Measurements from ENCODE around the gene DSN1. TPM values are rescaled to one million over a fixed set of nuclear protein-coding genes. Genes with fewer than 3 reads are reported as not detected.

Gene DSN1
- total RNA-seq, 1 experiment from 2014 or later = 27.2 TPM

GRCh38 chr20:36821964-36822437 lies 48.4 kb upstream of the DSN1 start:
- peak; percentile 63; the same call in 1 of the 2 replicates for ATAC-seq

GRCh38 chr20:36820928-36821327 lies 47.4 kb upstream of the DSN1 start:
- BruUV-seq (replicated peaks) = no TSS peak
- no peak for TF ChIP-seq CTCF (IDR thresholded peaks at IDR 0.05)
- no peak for TF ChIP-seq POLR2AphosphoS5 (IDR thresholded peaks at IDR 0.05; ENCODE audit: low read depth, low read length)
- no peak for TF ChIP-seq SIN3A (IDR thresholded peaks at IDR 0.05; ENCODE audit: borderline replicate concordance, insufficient read depth, low read depth, low read length)
- no peak for TF ChIP-seq TCF7L2 (IDR thresholded peaks at IDR 0.05; ENCODE audit: low read depth, low read length)
- no peak for TF ChIP-seq REST (IDR thresholded peaks at IDR 0.05; ENCODE audit: insufficient read depth in 1 of 2, low read depth in 2 of 2, low read length in 1 of 2)
- in situ Hi-C loops (cut with HindIII; ENCODE audit: low pct_unique_long_range_greater_than_20kb, low sequenced_read_pairs) = no loop called here
- intact Hi-C loops (cut with micrococcal nuclease; ENCODE audit: unreplicated experiment) = no loop called here
- no peak for ATAC-seq
- H3K4me1 ChIP-seq (ENCODE audit: control insufficient read depth, insufficient read depth, low read length) = no peaks in the 10 kb centered on the region
- CTCF ChIA-PET = no interaction called here
- DNase-seq (ENCODE audit: low read depth, low spot score) = no peak
- 0 out of 2 replicates have a peak, but pooled peaks cover 2% of the 10 kb centered on the region for H3K36me3 ChIP-seq (ENCODE audit: control insufficient read depth, insufficient read depth, low read length)
- H3K9me3 ChIP-seq (ENCODE audit: control insufficient read depth, insufficient read depth, low read depth, low read length) = no peaks in the 10 kb centered on the region
- no peaks in the 10 kb centered on the region for H3K27me3 ChIP-seq (ENCODE audit: control insufficient read depth, insufficient read depth, low read length)
- no peak overlapping the region for H3K4me3 ChIP-seq (ENCODE audit: low read depth in 2 of 2, low read length in 2 of 2)
- POLR2A ChIA-PET = no interaction called here
- H3K27ac ChIP-seq (ENCODE audit: low read length) = no peak overlapping the region

More at GRCh38 chr20:36821964-36822437, 48.4 kb upstream of the DSN1 start:
- intact Hi-C loops (cut with micrococcal nuclease; ENCODE audit: unreplicated experiment) (no loop called here), in situ Hi-C loops (cut with HindIII; ENCODE audit: low pct_unique_long_range_greater_than_20kb, low sequenced_read_pairs) (no loop called here)
- H3K4me1 ChIP-seq (ENCODE audit: control insufficient read depth, insufficient read depth, low read length) = no peaks in the 10 kb centered on the region
- H3K27me3 ChIP-seq (ENCODE audit: control insufficient read depth, insufficient read depth, low read length) = no peaks in the 10 kb centered on the region
- TF ChIP-seq CTCF (IDR thresholded peaks at IDR 0.05) (no peak), POLR2AphosphoS5 (IDR thresholded peaks at IDR 0.05; ENCODE audit: low read depth, low read length) (no peak), SIN3A (IDR thresholded peaks at IDR 0.05; ENCODE audit: borderline replicate concordance, insufficient read depth, low read depth, low read length) (no peak), REST (IDR thresholded peaks at IDR 0.05; ENCODE audit: insufficient read depth in 1 of 2, low read depth in 2 of 2, low read length in 1 of 2) (no peak), TCF7L2 (IDR thresholded peaks at IDR 0.05; ENCODE audit: low read depth, low read length) (no peak)
- H3K9me3 ChIP-seq (ENCODE audit: control insufficient read depth, insufficient read depth, low read depth, low read length) = no peaks in the 10 kb centered on the region
- no peak overlapping the region for H3K4me3 ChIP-seq (ENCODE audit: low read depth in 2 of 2, low read length in 2 of 2)
- ChIA-PET CTCF (interaction anchor here (0.6 to 0.7 kb wide), 2 partner anchors 14 to 29 kb away, joined by 3 read pairs; no protein-coding TSS in a partner anchor), POLR2A (no interaction called here)
- H3K27ac ChIP-seq (ENCODE audit: low read length) = no peak overlapping the region
- no peaks in the 10 kb centered on the region for H3K36me3 ChIP-seq (ENCODE audit: control insufficient read depth, insufficient read depth, low read length)
- no TSS peak for BruUV-seq (replicated peaks)
- no peak for DNase-seq (ENCODE audit: low read depth, low spot score)

All from Panc1 (cell line).